IPS DF 19.7 (cell line): ENCODE measurements around the gene SLC7A6.

Experiments
- DNase-seq: peaks from one replicate; pipeline ENCODE4 v3.0.0-alpha.2; 2013; ENCODE audit warnings: low read depth, low spot score

The SLC7A6 gene

GRCh38 chr16:68264128-68265077, at the start of gene SLC7A6:
TSS of gene SLC7A6 (plus strand) at chr16:68264526. CDS start at chr16:68274727, 10,201 bp downstream.
- no peak for DNase-seq

- DNase-seq: no peak
These were observed 49.6 kb upstream of the SLC7A6 start for GRCh38 chr16:68214726-68215125.

GRCh38 chr16:68215302-68215701, 49.0 kb upstream of the SLC7A6 start:
- no peak for DNase-seq

GRCh38 chr16:68216240-68216639, 48.1 kb upstream of the SLC7A6 start:
- DNase-seq: no peak

- no peak for DNase-seq
These were observed 46.8 kb upstream of the SLC7A6 start for GRCh38 chr16:68217506-68217905.

DNA sequence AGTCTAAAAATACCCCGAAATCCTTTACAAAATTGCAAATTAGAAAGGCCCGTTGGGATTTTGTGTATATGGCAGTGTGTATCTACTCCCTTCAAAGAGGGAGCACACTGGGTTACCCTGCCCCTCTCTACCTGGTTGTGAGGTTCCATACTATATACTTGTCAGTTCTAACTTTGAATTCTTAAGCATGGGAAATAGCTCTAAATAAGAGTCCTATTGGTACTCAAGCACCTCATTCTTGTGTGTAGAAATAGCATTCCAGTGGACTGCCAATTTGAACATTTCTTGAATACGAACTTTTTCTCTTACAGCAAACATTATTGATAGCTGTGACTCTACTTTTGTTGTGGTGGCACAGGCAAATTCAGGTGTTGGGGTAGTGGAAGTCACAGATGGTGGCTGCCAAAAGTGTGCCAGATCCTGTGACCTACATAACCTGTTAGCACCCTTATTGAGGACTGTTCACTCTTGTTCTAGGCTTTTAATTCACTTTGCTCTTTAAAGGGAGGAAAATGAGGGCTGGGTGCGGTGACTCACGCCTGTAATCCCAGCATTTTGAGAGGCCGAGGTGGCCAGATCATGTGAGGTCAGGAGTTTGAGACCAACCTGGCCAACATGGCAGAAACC, 44.5 kb upstream of the SLC7A6 start:
- no peak for DNase-seq

- no peak for DNase-seq
These were observed 41.3 kb upstream of the SLC7A6 start for GRCh38 chr16:68223072-68223471.

- DNase-seq: no peak
These were observed 38.2 kb upstream of the SLC7A6 start for GRCh38 chr16:68226116-68226515.

DNA sequence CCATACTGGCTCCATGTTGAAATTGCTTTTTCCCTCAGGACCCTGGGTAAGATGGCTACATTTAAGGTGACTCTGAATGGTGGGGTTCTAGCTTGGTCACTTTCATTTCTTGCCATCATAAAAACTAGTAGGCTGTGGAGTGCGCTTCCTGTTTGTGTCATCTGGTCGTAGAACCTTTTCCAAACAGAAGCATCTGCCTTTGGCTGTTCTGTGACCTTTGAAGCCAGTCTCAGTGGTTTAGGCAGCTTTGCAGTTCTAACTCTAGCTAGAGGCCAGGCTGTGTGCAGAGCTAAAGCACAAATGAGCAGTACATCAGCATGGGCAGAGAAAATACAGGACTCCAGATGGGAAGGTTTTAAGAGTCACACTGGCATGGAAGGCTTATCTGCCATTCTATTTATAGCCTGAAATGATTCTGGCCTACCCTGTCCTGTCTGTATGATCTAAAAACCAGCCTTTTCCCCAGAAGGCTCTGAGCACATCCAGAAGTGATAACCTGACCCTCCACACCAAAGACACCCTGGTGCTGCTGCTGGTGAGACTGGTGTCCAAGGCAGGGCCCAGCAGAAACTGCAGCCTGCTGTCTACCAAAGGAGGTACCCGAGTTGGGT, 37.0 kb upstream of the SLC7A6 start:
- no peak for DNase-seq

DNA sequence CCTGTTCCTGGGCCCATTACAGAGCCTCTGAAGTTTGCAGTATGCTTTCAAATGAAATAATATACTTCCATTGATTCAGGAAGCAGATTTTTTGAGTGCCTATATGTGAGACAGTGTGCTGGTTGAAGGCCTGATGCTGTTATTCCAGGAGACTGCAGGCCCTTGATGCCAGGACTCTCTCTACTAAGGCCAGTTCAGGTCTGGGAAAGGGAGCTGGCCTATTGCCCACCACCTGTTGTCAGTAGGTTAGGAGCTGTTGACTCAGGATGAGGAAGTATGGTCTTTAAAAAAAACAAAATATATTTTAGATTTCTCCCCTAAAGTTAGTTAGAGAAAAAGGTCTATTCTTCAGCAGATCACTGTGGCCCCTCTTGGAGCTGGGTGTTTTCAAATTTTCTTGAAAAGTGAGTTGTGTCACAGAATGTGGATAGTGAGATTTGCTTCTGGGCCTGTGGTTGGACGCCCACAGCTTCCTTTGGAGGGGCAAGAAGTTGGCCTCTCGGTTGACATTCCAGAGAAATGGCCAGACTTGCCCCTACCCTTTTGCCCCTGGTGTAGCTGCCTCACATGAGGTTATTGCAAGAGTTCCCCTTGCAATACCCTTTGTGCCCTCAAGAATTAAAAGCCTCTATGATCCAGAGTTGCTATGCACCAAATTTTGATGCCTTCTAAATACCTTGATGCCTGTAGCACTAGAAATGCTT, 36.3 kb upstream of the SLC7A6 start:
- no peak for DNase-seq

DNA sequence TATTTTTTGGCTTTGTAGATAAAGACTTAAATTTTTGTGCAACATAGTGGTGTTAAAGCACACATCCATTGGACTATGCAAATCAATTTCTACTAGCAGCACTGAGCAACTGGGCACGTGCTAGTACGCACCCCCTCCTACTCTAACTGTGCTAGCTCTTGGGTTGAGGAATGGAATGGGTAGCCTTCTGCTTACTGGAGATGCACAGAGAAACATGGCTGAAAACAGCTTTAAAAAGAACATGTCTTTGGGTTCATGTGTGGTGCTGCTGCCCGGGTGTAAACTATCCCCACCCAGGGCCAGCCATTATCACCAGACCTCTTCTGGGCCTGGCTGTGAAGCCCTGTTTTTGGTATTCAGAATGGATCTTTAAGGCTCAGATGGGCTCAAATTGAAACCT, 35.7 kb upstream of the SLC7A6 start:
- DNase-seq: no peak

DNA sequence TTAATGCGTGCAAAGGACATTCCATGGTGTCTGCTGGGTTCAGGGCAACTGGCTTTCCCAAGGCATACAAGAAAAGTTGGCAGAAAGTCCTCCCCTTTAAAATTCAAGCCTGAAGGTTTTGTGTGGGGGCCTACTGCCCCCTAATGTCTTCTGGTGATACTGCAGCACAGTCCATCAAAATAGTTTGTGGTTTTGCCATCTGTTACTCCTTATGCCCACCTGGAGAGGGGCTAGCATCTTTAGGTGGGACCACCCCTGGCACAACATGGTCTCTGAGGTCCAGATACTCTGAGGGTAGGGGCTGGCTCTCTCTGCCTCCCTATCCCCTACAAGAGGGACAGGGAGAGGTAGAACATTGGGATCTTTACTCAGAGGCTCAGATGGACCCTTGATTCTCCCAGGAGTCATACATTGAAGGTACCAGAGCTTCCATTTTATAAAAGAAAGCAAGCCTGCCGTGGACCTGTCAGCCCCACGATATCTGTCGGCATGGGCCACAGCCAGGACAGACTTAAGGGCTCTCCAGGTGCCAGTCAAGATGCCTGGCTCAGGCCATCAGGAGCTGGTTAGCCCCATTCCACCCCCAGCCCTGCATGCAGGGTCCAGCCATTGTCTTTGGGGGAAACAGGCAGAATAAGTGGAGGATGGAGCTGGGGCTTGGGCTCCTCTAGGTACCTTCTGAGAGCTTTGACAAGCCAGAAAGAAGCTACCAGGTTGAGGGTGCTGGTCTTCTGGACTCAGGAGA, 34.7 kb upstream of the SLC7A6 start:
- DNase-seq: no peak

GRCh38 chr16:68230176-68230571, 34.2 kb upstream of the SLC7A6 start:
- DNase-seq: no peak

- DNase-seq: no peak
These were observed 33.4 kb upstream of the SLC7A6 start for GRCh38 chr16:68230956-68231355.

- DNase-seq: no peak
These were observed 32.8 kb upstream of the SLC7A6 start for GRCh38 chr16:68231384-68232136.

DNA sequence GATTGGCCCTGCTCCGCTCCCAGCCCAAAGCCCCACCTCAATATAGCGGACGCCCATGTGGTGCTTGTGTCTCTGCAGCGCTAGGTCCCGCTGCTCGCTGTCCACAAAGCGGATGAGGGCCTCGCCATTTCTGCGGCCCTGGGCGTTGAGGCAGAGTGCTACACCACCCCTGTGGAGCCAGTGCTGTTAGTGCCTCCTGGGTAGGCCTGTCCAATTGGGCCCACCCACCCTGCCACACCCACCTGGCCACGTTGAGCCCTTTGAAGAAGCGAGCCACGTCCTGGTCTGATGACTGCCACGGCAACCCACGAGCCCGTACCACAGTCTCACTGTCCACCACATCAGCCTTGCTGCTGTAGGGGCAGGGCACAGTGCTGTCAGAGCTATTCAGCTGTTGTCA, 32.0 kb upstream of the SLC7A6 start:
- DNase-seq: no peak

GRCh38 chr16:68233085-68233834, 31.1 kb upstream of the SLC7A6 start:
- no peak for DNase-seq

- no peak for DNase-seq
These were observed 30.5 kb upstream of the SLC7A6 start for GRCh38 chr16:68233835-68234187.

- no peak for DNase-seq
These were observed 29.9 kb upstream of the SLC7A6 start for GRCh38 chr16:68234188-68235107.
